Common myeloid progenitor, CD34-positive (primary cell): ENCODE measurements around the gene SCRN2.

ENCODE experiments used
- CTCF ChIA-PET: fragments of 350-600 bp; sonication (Branson Sonifier 250); formaldehyde crosslinking; loops from one replicate; lab custom pipeline; 2021; ENCODE audit warnings: antibody characterized with exemption; lab: Charles Lee
- POLR2A ChIA-PET: fragments of 350-600 bp; sonication (Branson Sonifier 250); formaldehyde crosslinking; loops from one replicate; lab custom pipeline; 2021; ENCODE audit warnings: antibody characterized with exemption; lab: Charles Lee
- DNase-seq, 3 donors: peaks; one replicate each; pipeline versions ENCODE4 v3.0.0 to v3.0.0-alpha.2; 2013
- H3K27ac ChIP-seq, 2 experiments: 1 replicate in 1 of 2; 2 replicates in 1 of 2; pipeline ENCODE4 v1.7.0; 2013; ENCODE audit warnings: inconsistent platforms in 2 of 2, low read length in 2 of 2, mild to moderate bottlenecking in 2 of 2, low read depth in 1 of 2, moderate library complexity in 1 of 2; ENCODE audit not compliant: severe bottlenecking in 2 of 2, insufficient read depth in 1 of 2, poor library complexity in 1 of 2
- H3K27me3 ChIP-seq, 5 experiments: replicated peaks in 2 of 5; 1 replicate in 3 of 5; 2 replicates in 2 of 5; pipeline versions ENCODE4 v1.6.1 to v1.7.0; 2013; ENCODE audit warnings: low read length in 4 of 5, mild to moderate bottlenecking in 2 of 5, moderate library complexity in 2 of 5, inconsistent platforms in 1 of 5; ENCODE audit not compliant: insufficient read depth in 5 of 5, control insufficient read depth in 4 of 5
- H3K36me3 ChIP-seq, 4 experiments: 1 replicate in 2 of 4; 2 replicates in 2 of 4; pipeline versions ENCODE4 v1.6.1 to v1.7.0; 2013; ENCODE audit warnings: low read length in 3 of 4, control low read depth in 1 of 4, mild to moderate bottlenecking in 1 of 4; ENCODE audit not compliant: control insufficient read depth in 4 of 4, insufficient read depth in 4 of 4
- H3K4me1 ChIP-seq, 4 experiments: 1 replicate in 3 of 4; 2 replicates in 1 of 4; pipeline versions ENCODE4 v1.6.1 to v1.7.1; 2013; ENCODE audit warnings: low read length in 3 of 4, mild to moderate bottlenecking in 3 of 4, control low read depth in 1 of 4, inconsistent platforms in 1 of 4, moderate library complexity in 1 of 4; ENCODE audit not compliant: control insufficient read depth in 4 of 4, insufficient read depth in 4 of 4; ENCODE audit errors: control extremely low read depth in 1 of 4
- H3K4me3 ChIP-seq, 7 experiments: 1 replicate in 4 of 7; 2 replicates in 3 of 7; pipeline versions ENCODE4 v1.5.1 to v1.7.0; 2013; ENCODE audit warnings: mild to moderate bottlenecking in 7 of 7, low read length in 6 of 7, moderate library complexity in 6 of 7, inconsistent platforms in 2 of 7, low read depth in 2 of 7, control low read depth in 1 of 7; ENCODE audit not compliant: insufficient read depth in 4 of 7, control insufficient read depth in 1 of 7; ENCODE audit errors: extremely low read depth in 1 of 7
- H3K9me3 ChIP-seq, 5 experiments: 1 replicate in 4 of 5; 2 replicates in 1 of 5; pipeline versions ENCODE4 v1.6.1 to v1.7.1; 2013; ENCODE audit warnings: low read length in 4 of 5, mild to moderate bottlenecking in 2 of 5, inconsistent platforms in 1 of 5, low read depth in 1 of 5, moderate library complexity in 1 of 5; ENCODE audit not compliant: control insufficient read depth in 4 of 5, insufficient read depth in 2 of 5; ENCODE audit errors: control extremely low read depth in 1 of 5
- WGBS: methylation state at CpG from one replicate; pipeline ENCODE4 v1.1.5; 2013; ENCODE audit not compliant: insufficient coverage; 5-methylcytosine and 5-hydroxymethylcytosine counted together

The SCRN2 gene

DNA sequence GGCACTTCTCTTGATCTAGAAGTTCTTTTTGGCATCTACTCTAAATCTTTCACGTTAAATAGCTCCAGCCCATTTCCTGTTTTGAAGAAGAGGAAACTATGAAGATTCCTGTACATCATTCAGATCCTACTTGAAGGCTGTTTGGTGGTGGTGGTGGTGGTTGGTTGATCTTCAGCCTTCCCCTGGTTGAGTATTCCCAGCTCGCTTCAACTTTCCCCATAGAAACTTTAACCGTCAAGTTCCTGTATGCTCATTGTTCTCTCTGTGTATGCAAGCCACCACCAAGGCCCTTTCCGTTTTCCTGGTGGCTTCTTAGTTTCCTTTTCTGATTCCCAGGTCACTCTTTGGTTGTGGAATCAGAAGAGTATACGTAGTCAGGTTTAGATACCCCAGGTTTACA, 6.3 kb downstream of the SCRN2 start:
- peaks cover 0 to 38% (median 25%) of the 10 kb centered on the region in 4 experiments for H3K36me3 ChIP-seq
- ChIA-PET CTCF (interaction anchor here (4.1 to 22.9 kb wide), 2 partner anchors 14 to 54 kb away, joined by 13 to 575 read pairs; partner anchors contain the start of gene SP2), POLR2A (no interaction called here)
- H3K4me3 ChIP-seq, result no peak overlapping the region
- peaks cover 11 to 48% (median 42%) of the 10 kb centered on the region in 4 experiments for H3K4me1 ChIP-seq
- no peaks in the 10 kb centered on the region for H3K9me3 ChIP-seq
- no peak for DNase-seq
- H3K27me3 ChIP-seq, result no peaks in the 10 kb centered on the region
- H3K27ac ChIP-seq, result no peak overlapping the region
- WGBS, result 27% methylated on average over 2 of the region's 5 CpGs

DNA sequence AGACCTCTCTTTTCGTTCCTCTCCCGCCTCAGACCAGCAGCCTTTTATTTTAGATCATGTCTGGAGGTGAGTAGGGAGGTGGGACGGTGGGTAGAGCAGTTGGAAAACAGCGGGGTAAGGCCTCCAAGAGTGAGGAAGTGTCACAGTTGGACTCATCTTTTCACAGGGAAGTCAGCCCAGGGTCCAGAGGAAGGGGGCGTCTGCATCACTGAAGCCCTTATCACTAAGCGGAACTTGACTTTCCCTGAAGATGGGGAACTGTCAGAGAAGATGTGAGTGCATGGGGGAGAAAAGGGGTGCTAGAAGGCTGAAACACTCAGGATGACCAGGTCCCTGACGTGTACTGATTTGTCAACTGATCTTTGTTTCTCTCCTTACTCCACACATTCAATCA, 9.1 kb downstream of the SCRN2 start:
- POLR2A ChIA-PET, result interaction anchor here (1.0 to 1.8 kb wide), 2 partner anchors 9 to 64 kb away, joined by 4 read pairs; partner anchors contain the start of genes SCRN2 and SP2
- peak overlapping the region; percentile 91 to 99 (median 95) for H3K4me3 ChIP-seq
- peak in 2 of 3 donors; percentile 55 to 62 for DNase-seq
- H3K27ac ChIP-seq, result peak overlapping the region in 1 of 2 experiments; percentile 83
- H3K27me3 ChIP-seq, result no peaks in the 10 kb centered on the region
- no peaks in the 10 kb centered on the region for H3K9me3 ChIP-seq
- H3K36me3 ChIP-seq, result peaks cover 11 to 29% (median 19%) of the 10 kb centered on the region in 4 experiments
- WGBS, result 13% methylated on average over 4 of the region's 7 CpGs
- CTCF ChIA-PET, result interaction anchor here (0.7 to 2.8 kb wide), 8 partner anchors 9 to 138 kb away, joined by 3 to 15 read pairs (median 4); partner anchors contain the start of genes OSBPL7 and SCRN2
- H3K4me1 ChIP-seq, result peaks cover 11 to 49% (median 41%) of the 10 kb centered on the region in 4 experiments

DNA sequence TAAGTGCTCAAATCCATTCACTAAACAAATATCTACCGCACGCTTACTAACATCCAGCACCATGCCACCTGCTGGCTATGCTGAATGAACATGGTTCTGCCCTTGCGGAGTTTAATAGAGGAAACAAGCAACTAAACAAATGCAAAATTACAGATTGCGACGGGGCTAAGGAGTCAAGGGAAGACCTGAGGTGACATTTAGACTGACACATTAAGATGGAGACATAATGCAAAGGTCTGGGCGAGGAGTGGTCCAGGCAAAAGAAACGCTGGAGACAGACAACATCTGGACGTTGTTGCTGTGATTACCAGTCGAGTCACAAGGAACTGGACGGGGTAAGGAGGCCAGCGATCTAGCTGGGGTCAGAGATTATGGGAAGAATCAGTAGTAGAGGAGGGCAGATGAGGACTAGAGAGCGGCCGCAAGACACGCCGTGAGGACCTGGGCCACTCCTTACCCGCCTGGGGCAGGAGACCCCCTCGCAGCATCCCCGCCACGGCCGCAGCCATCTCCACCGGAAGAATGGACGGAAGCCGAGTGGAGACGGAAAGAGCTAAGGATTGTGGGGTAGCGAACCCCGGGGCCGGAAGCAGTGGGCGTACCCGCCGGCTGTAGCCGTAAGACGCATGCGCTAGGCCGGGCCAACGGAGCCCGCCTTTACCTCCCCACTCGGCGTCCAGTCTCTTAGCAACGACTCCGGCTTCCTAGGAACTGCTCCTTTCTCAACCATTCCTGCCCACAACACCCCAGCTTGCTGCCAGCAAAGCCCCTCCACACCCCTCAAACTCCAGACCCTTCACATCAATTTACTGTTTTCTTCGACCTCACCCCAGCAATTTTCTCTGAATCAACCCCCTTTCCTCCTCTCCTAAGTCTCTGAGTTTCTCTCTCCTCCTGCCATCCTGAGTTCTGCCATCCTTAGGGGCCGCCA, 9.8 kb downstream of the SCRN2 start, which contains the start of the genes LRRC46 and MRPL10:
LRRC46 (plus strand) TSS at position 668 of the 931 bp plus-strand sequence. CDS start 320 bp downstream, outside the sequence.
MRPL10 (minus strand) TSS at position 539 of the 931 bp plus-strand sequence; CDS start at position 509, 30 bp downstream.
- Histone ChIP-seq H3K4me3 (peak within 1 kb of the TSS; percentile 91 to 99 (median 95)), H3K36me3 (peaks cover 15 to 29% (median 23%) of the 10 kb centered on the region in 4 experiments), H3K27ac (peak within 1 kb of the TSS; percentile 44 to 83), H3K9me3 (no peaks in the 10 kb centered on the region), H3K4me1 (peaks cover 11 to 49% (median 41%) of the 10 kb centered on the region in 4 experiments), H3K27me3 (no peaks in the 10 kb centered on the region)
- ChIA-PET POLR2A (interaction anchor here (1.0 to 1.8 kb wide), 2 partner anchors 10 to 64 kb away, joined by 4 read pairs; partner anchors contain the start of genes SCRN2 and SP2), CTCF (interaction anchor here (0.7 to 2.8 kb wide), 9 partner anchors 9 to 185 kb away, joined by 3 to 15 read pairs (median 4); partner anchors contain the start of genes OSBPL7 and SCRN2)
- DNase-seq, result peak; percentile 81 to 92 (median 91)
- 0% methylated on average over 41 of the region's 42 CpGs for WGBS

DNA sequence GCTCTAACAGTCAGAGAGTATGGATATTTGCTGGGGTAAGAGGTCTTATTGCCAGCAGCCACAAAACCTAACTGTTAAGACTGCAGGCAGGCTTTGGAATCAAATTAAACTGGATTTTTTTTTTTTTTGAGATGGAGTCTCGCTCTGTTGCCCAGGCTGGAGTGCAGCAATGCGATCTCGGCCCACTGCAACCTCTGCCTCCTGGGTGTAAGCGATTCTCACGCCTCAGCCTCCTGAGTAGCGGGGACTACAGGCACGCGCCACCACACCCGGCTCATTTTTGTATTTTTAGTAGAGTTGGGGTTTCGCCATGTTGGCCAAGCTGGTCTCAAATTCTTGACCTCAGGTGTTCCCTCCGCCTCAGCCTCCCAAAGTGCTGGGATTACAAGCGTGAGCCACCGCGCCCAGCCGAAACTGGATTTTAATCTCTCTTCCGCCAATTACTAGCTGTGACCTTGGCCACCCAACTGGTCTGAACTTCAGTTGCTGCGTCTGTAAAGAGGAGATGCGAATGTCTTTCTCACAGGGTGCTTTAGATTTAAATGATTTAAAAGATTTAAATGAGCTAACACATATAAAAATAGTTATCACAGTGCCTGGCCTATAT, 10.6 kb downstream of the SCRN2 start:
- peak overlapping the region; percentile 91 to 99 (median 95) for H3K4me3 ChIP-seq
- peak overlapping the region; percentile 44 to 83 for H3K27ac ChIP-seq
- no peaks in the 10 kb centered on the region for H3K9me3 ChIP-seq
- peaks cover 17 to 26% (median 23%) of the 10 kb centered on the region in 4 experiments for H3K36me3 ChIP-seq
- ChIA-PET POLR2A (interaction anchor here (1.8 kb wide), 1 partner anchor 65 kb away, joined by 4 read pairs; the partner anchor contains the start of gene SP2), CTCF (interaction anchor here (0.9 to 2.8 kb wide), 5 partner anchors 8 to 186 kb away, joined by 4 to 15 read pairs (median 4); partner anchors contain the start of genes OSBPL7 and SCRN2)
- DNase-seq, result no peak
- WGBS, result 82% methylated on average over 14 of the region's 18 CpGs
- peaks cover 11 to 45% (median 39%) of the 10 kb centered on the region in 4 experiments for H3K4me1 ChIP-seq
- no peaks in the 10 kb centered on the region for H3K27me3 ChIP-seq

DNA sequence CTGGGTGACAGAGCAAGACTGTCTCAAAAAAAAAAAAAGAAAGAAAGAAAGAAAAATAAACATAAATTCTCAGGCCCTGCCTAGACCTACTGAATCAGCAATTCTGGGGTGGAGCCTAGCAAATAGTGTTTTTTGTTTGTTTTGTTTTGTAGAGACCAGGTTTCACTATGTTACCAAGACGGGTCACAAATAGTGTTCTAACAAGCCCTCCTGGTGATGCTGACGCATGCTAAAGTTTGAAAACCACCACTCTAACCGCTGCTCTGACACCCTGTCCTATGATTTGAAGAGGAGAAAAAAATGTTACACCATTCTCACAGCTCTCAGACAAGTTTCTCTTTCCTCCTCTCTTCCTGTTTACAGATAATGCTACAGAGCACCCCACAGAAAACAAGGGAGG, 11.2 kb downstream of the SCRN2 start:
- Histone ChIP-seq H3K4me3 (peak overlapping the region in 1 of 7 experiments; percentile 91), H3K9me3 (no peaks in the 10 kb centered on the region), H3K27me3 (no peaks in the 10 kb centered on the region), H3K36me3 (peaks cover 17 to 29% (median 27%) of the 10 kb centered on the region in 4 experiments), H3K4me1 (peaks cover 11 to 38% (median 34%) of the 10 kb centered on the region in 4 experiments), H3K27ac (no peak overlapping the region)
- WGBS, result 67% methylated on average over 1 of the region's 3 CpGs
- ChIA-PET CTCF (interaction anchor here (0.9 kb wide), 1 partner anchor 187 kb away, joined by 4 read pairs; no protein-coding TSS in a partner anchor), POLR2A (no interaction called here)
- DNase-seq, result no peak

DNA sequence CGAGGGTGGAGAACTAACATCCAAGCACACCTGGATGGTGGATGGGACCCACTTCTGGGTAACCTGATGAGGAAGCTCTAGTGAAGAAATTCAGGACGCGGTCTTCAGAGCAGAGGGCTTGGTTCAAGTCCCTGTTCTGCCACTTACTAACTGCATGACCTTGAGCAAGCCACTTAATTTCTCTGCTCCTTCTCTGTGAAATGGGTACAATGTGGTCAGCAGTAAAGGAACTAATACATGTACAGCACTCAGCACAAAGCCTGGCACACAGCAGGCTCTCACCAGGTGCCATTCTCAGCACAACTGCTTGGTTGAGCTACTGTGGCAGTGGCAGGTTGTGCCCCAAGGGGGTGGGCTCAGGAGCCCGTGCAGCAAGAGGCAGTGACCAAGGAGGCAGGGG, 17.6 kb downstream of the SCRN2 start:
- CTCF ChIA-PET, result interaction anchor here (1.5 kb wide), 1 partner anchor 67 kb away, joined by 3 read pairs; no protein-coding TSS in a partner anchor
- DNase-seq, result no peak
- Histone ChIP-seq H3K4me1 (peaks cover 0 to 29% (median 23%) of the 10 kb centered on the region in 4 experiments), H3K27ac (no peak overlapping the region), H3K36me3 (peaks cover 15 to 53% (median 47%) of the 10 kb centered on the region in 4 experiments), H3K4me3 (no peak overlapping the region), H3K27me3 (no peaks in the 10 kb centered on the region), H3K9me3 (no peaks in the 10 kb centered on the region)
- WGBS, result 92% methylated on average over 4 of the region's 4 CpGs
- POLR2A ChIA-PET, result no interaction called here
